Measurements from ENCODE around the gene IGF1R.

IGF1R gene

DNA sequence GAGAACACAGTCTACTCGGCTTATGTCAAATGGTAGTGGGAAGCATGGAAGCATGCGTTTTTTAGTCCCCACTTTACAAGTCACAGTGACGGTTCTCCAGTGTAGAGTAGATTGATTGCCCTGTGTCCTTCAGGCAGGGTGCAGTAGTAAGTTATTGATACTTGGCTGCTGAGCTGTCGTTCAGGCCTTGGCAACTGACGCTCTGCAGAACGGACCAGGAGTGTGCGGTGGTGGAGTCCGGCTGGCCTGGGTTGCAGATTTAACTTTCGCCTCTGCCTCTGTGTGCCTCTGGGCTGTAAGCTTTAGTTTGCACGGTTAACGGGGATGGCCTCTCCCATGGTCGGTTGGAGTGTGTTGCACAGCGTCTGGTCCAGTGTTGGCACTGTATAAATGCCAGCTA, 58.6 kb downstream of the IGF1R start:
- in situ Hi-C loops (cut with HindIII; ENCODE audit: low sequenced_read_pairs): no loop called here
- TF ChIP-seq, protein P1, sequence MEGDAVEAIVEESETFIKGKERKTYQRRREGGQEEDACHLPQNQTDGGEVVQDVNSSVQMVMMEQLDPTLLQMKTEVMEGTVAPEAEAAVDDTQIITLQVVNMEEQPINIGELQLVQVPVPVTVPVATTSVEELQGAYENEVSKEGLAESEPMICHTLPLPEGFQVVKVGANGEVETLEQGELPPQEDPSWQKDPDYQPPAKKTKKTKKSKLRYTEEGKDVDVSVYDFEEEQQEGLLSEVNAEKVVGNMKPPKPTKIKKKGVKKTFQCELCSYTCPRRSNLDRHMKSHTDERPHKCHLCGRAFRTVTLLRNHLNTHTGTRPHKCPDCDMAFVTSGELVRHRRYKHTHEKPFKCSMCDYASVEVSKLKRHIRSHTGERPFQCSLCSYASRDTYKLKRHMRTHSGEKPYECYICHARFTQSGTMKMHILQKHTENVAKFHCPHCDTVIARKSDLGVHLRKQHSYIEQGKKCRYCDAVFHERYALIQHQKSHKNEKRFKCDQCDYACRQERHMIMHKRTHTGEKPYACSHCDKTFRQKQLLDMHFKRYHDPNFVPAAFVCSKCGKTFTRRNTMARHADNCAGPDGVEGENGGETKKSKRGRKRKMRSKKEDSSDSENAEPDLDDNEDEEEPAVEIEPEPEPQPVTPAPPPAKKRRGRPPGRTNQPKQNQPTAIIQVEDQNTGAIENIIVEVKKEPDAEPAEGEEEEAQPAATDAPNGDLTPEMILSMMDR (IDR thresholded peaks at IDR 0.05; ENCODE audit: low read depth, low read length): no peak
- DNase-seq (ENCODE audit: low read depth, low spot score): no peak
- no peak overlapping the region for H3K4me3 ChIP-seq (ENCODE audit: low read depth, low read length)

DNA sequence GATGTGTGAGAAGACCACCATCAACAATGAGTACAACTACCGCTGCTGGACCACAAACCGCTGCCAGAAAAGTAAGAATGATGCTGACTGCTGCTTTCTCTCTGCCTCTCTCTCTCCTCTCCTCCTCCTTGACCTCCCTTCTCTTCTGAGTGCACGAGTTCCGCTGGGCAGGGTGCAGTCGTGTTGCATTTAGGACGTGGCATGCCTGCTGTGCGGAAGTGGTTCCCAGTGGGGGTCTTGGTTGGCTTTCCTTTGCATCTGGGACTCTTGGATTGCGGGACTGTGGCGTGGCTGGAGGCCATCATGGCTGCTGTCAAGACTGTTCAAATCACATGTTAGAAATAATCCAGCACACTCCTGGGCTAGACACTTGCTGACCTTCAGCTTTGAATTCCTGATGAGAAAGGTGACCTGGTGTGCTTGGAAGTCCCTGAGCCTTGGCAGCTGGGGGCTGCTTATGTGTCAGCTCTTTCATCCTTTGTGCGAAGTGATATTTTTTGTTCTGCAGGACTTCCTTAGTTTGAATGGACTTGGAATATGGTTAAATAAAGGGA, 59.8 kb downstream of the IGF1R start:
- TF ChIP-seq, protein P1 (IDR thresholded peaks at IDR 0.05; ENCODE audit: low read depth, low read length): no peak
- H3K4me3 ChIP-seq (ENCODE audit: low read depth, low read length): no peak overlapping the region
- in situ Hi-C loops (cut with HindIII; ENCODE audit: low sequenced_read_pairs): no loop called here
- no peak for DNase-seq (ENCODE audit: low read depth, low spot score)

DNA sequence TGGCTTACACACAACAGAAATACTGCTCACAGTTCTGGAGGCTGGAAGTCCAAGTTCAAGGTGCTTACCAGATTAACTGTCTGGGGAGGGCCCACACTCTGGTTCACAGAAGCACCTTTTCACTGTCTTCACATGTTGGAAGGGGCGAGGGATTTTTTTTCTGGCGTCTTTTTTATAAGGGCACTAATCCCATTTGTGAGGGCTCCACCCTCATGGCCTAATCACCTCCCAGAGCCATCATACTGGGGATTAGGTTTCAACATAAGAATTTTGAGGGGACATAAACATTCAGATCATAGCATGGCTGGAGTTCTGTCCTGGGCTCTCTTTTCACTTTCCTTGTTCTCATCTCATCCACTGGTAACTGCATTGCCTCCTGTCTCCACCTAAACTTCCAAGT, 63.5 kb downstream of the IGF1R start:
- in situ Hi-C loops (cut with HindIII; ENCODE audit: low sequenced_read_pairs): no loop called here
- TF ChIP-seq, protein P1 (IDR thresholded peaks at IDR 0.05; ENCODE audit: low read depth, low read length): no peak
- no peak overlapping the region for H3K4me3 ChIP-seq (ENCODE audit: low read depth, low read length)
- no peak for DNase-seq (ENCODE audit: low read depth, low spot score)

DNA sequence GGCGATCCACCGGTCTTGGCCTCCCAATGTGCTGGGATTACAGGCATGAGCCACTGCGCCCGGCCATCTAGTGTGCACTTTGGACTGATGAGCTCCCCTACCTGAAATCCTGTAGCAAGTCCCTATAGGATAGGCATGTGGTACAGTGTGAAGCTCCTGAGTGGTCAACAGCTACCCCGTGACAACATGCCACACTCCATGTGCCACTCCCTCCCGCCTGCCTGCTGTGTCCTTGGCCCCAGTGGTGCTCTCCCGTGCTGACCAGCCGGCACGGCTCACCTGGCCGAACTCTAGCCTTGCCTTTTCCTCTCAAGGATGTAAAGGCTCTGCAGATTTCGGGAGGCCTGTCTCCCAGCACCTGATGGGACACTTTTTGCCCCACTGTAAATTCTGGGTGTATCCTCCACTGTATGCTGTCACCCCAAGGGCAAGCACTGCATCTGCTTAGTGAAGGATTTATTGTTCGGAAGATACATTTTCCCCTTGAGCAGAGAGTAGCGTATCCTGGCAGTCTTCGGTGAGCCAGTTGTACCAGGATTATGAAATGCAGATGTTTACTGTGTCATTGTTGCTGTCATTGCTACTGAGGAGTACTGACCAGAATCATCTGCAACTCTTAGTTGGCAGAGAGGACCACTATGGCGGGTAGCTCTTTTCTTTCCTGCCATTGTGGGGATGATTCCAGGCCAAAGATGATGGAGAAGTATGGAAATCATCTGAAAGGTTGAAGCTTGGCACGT, 64.7 kb downstream of the IGF1R start:
- in situ Hi-C loops (cut with HindIII; ENCODE audit: low sequenced_read_pairs): no loop called here
- no peak overlapping the region for H3K4me3 ChIP-seq (ENCODE audit: low read depth, low read length)

DNA sequence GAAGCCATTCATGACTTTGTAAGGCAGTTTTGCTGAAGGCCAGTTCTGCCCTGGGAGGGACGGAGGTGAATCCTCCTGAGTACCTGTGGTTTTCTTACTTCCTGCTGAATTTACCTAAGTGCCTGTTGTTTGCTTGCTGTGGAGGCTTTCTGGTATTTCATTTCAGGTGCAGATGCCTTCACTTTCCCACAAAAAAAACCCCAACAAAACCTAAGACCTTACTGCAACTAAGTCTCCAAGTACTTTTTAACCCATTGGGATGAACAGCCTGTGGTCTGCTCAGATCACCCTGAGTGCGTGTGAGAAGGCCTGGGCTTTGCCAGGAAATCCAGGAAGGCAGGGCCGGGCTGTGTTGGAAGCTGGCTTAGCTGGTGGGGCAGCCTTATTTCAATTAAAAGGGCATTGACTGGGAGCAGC, 65.3 kb downstream of the IGF1R start:
- TF ChIP-seq, protein P1 (IDR thresholded peaks at IDR 0.05; ENCODE audit: low read depth, low read length): no peak
- in situ Hi-C loops (cut with HindIII; ENCODE audit: low sequenced_read_pairs): no loop called here
- no peak overlapping the region for H3K4me3 ChIP-seq (ENCODE audit: low read depth, low read length)
- DNase-seq (ENCODE audit: low read depth, low spot score): no peak

More for the DNA sequence above, 64.7 kb downstream of the IGF1R start:
- no peak for DNase-seq (ENCODE audit: low read depth, low spot score)
- TF ChIP-seq, protein P1 (IDR thresholded peaks at IDR 0.05; ENCODE audit: low read depth, low read length): no peak

DNA sequence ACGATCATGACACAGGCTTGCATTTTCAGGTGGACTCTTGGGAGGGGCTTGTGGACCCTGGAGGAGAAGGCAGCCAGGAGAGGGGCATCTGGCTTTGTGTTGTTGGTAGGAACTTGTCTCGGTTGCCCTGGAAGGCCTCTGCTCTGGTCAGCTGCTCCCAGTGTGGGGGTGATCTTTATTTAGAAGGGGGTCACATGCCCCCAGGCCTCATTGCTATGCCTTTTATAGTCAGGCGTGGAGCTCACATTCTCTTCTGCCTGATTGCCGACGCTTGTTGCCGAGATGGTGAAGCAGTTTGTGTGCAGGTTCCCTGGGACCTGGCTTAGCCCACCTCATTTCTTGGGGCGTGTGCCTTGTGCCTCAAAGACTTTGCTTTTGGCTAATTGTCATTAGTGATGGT, 66.6 kb downstream of the IGF1R start:
- TF ChIP-seq, protein P1 (IDR thresholded peaks at IDR 0.05; ENCODE audit: low read depth, low read length): no peak
- in situ Hi-C loops (cut with HindIII; ENCODE audit: low sequenced_read_pairs): no loop called here
- no peak for DNase-seq (ENCODE audit: low read depth, low spot score)
- no peak overlapping the region for H3K4me3 ChIP-seq (ENCODE audit: low read depth, low read length)
